SK-N-SH (cell line): ENCODE results near the gene PAFAH1B2. TPM values are rescaled to one million over a fixed set of nuclear protein-coding genes. Genes with fewer than 3 reads are reported as not detected.

Source experiments
- CTCF ChIA-PET: fragments of 300-600, 350-600 bp; formaldehyde crosslinking; extraction: SDS; loops from one replicate; lab custom pipeline; 2021; lab: Yijun Ruan, JAX
- POLR2A ChIA-PET: fragments of 350-600 bp; sonication (Branson Sonifier 250); formaldehyde crosslinking; extraction: SDS; loops from one replicate; lab custom pipeline; 2020; ENCODE audit warnings: antibody characterized with exemption, inconsistent platforms; lab: Yijun Ruan, JAX
- DNase-seq: peaks from one replicate; pipeline ENCODE4 v3.0.0; 2012
- H2AFZ ChIP-seq: fragments of 200-600 bp; sonication (generic); 2 replicates; pipeline ENCODE4 v1.8.1; 2016; ENCODE audit warnings: antibody characterized with exemption, mild to moderate bottlenecking, low read depth
- H3F3A ChIP-seq: fragments of 200-600 bp; sonication (generic); replicated peaks from 2 replicates; pipeline ENCODE3; 2016; ENCODE audit warnings: antibody characterized with exemption, mild to moderate bottlenecking; ENCODE audit not compliant: insufficient read depth
- H3K27ac ChIP-seq, 2 experiments: fragments of 200-500 bp in 1 of 2; fragments of 200-600 bp in 1 of 2; sonication (Bioruptor generic) in 1 of 2; sonication (generic), shearing (Covaris generic) in 1 of 2; 2 replicates each; pipeline versions ENCODE4 v1.5.1 to v1.6.1; 2014 to 2016; ENCODE audit warnings: low read depth in 2 of 2, inconsistent platforms in 1 of 2, low read length in 1 of 2, mild to moderate bottlenecking in 1 of 2, mixed read lengths in 1 of 2
- H3K27me3 ChIP-seq: fragments of 200-600 bp; sonication (generic), shearing (Covaris generic); 2 replicates; pipeline ENCODE4 v1.6.1; 2016; ENCODE audit warnings: mixed run types; ENCODE audit not compliant: insufficient read depth
- H3K36me3 ChIP-seq, 2 experiments: fragments of 200-500 bp in 1 of 2; fragments of 200-600 bp in 1 of 2; sonication (Bioruptor generic) in 1 of 2; sonication (generic) in 1 of 2; replicated peaks in 1 of 2; 2 replicates each; pipeline versions ENCODE3 to v1.5.1; 2014 to 2016; ENCODE audit warnings: low read length in 1 of 2, mild to moderate bottlenecking in 1 of 2; ENCODE audit not compliant: insufficient read depth in 2 of 2, control insufficient read depth in 1 of 2
- H3K4me1 ChIP-seq, 2 experiments: fragments of 200-500 bp in 1 of 2; fragments of 200-600 bp in 1 of 2; sonication (Bioruptor generic) in 1 of 2; sonication (generic), shearing (Covaris generic) in 1 of 2; 2 replicates each; pipeline versions ENCODE4 v1.5.1 to v1.6.1; 2014 to 2016; ENCODE audit warnings: low read depth in 1 of 2, low read length in 1 of 2, mixed run types in 1 of 2; ENCODE audit not compliant: insufficient read depth in 2 of 2, control insufficient read depth in 1 of 2
- H3K4me2 ChIP-seq: fragments of 200-600 bp; sonication (generic), shearing (Covaris generic); 2 replicates; pipeline ENCODE4 v1.6.1; 2017; ENCODE audit warnings: mixed run types
- H3K4me3 ChIP-seq, 2 experiments: fragments of 200-500 bp in 1 of 2; fragments of 200-600 bp in 1 of 2; sonication (Bioruptor generic) in 1 of 2; sonication (generic), shearing (Covaris generic) in 1 of 2; 2 replicates each; pipeline versions ENCODE4 v1.5.1 to v1.8.1; 2014 to 2016; ENCODE audit warnings: low read depth in 2 of 2, inconsistent platforms in 1 of 2, low read length in 1 of 2, mild to moderate bottlenecking in 1 of 2, mixed read lengths in 1 of 2, moderate library complexity in 1 of 2
- H3K79me2 ChIP-seq: fragments of 200-600 bp; sonication (generic); 2 replicates; pipeline ENCODE4 v1.8.1; 2017; ENCODE audit warnings: mild to moderate bottlenecking; ENCODE audit not compliant: insufficient read depth
- H3K9ac ChIP-seq: fragments of 200-600 bp; sonication (generic); 2 replicates; pipeline ENCODE4 v1.6.1; 2017; ENCODE audit warnings: mixed run types
- H3K9me2 ChIP-seq: fragments of 200-600 bp; sonication (generic); 2 replicates; pipeline ENCODE4 v1.6.1; 2017; ENCODE audit warnings: mixed run types
- H3K9me3 ChIP-seq: fragments of 200-600 bp; sonication (generic); 2 replicates; pipeline ENCODE4 v1.6.1; 2017; ENCODE audit warnings: mixed run types, mild to moderate bottlenecking, moderate library complexity
- H4K20me1 ChIP-seq: fragments of 200-600 bp; sonication (generic); 2 replicates; pipeline ENCODE4 v1.6.1; 2017; ENCODE audit warnings: mild to moderate bottlenecking, mixed run types; ENCODE audit not compliant: insufficient read depth
- EZH2phosphoT487 ChIP-seq: fragments of 200-600 bp; sonication (generic); IDR thresholded peaks from 2 replicates; pipeline ENCODE4 v1.6.1; 2017; ENCODE audit warnings: low read depth, mixed run types, mild to moderate bottlenecking, antibody characterized with exemption, moderate library complexity, borderline replicate concordance
- FOSL2 ChIP-seq: IDR thresholded peaks from 2 replicates; pipeline ENCODE4 v1.4.0; 2012; ENCODE audit warnings: low read depth, mild to moderate bottlenecking, moderate library complexity, borderline replicate concordance
- GATA2 ChIP-seq: sonication (generic); formaldehyde crosslinking; IDR thresholded peaks from 2 replicates; pipeline ENCODE4 v1.5.0; 2020; ENCODE audit warnings: mild to moderate bottlenecking, missing genetic modification reagents
- IRF3 ChIP-seq: fragments of 150-350 bp; IDR thresholded peaks from 2 replicates; pipeline ENCODE4 v1.6.1; 2016; ENCODE audit warnings: mild to moderate bottlenecking, low read depth, low read length
- JUND ChIP-seq: IDR thresholded peaks from 2 replicates; pipeline ENCODE4 v1.4.0; 2012
- RCOR1 ChIP-seq: fragments of 150-350 bp; IDR thresholded peaks from 2 replicates; pipeline ENCODE4 v1.6.1; 2017; ENCODE audit warnings: antibody characterized with exemption, low read length
- REST ChIP-seq: IDR thresholded peaks from 2 replicates; pipeline ENCODE4 v1.6.1; 2012; ENCODE audit warnings: mild to moderate bottlenecking, low read depth, low read length, moderate library complexity
- SMC3 ChIP-seq: IDR thresholded peaks from 2 replicates; pipeline ENCODE4 v1.6.1; 2012; ENCODE audit warnings: low read depth, low read length, improper control_type of control experiment
- TCF12 ChIP-seq: IDR thresholded peaks from 2 replicates; pipeline ENCODE4 v1.4.0; 2012
- TEAD4 ChIP-seq: IDR thresholded peaks from 2 replicates; pipeline ENCODE4 v1.4.0; 2012; ENCODE audit warnings: mild to moderate bottlenecking, borderline replicate concordance; ENCODE audit not compliant: insufficient read depth
- YY1 ChIP-seq: IDR thresholded peaks from 2 replicates; pipeline ENCODE4 v1.4.0; 2012; ENCODE audit warnings: low read depth, mild to moderate bottlenecking
- WGBS: methylation state at CpG from one replicate; pipeline ENCODE4 v1.1.6; 2017; ENCODE audit warnings: low lambda C conversion rate; 5-methylcytosine and 5-hydroxymethylcytosine counted together
- polyA plus RNA-seq, 3 experiments: library from polyadenylated mRNA; depleted of rRNA; stranded (reverse); fragments of >200 nt; gene quantifications; 2 replicates each; pipeline ENCODE4 v1.2.3, GENCODE V29; 2012

Gene PAFAH1B2
- polyA plus RNA-seq, 1 of the 3 experiments (the other 2 are of a cell fraction): 19.6 TPM

GRCh38 chr11:117143390-117143789 is 697 bp upstream of the PAFAH1B2 start:
- WGBS: 16% methylated on average over 5 of the region's 5 CpGs
- H3K27me3 ChIP-seq: no peaks in the 10 kb centered on the region
- no peaks in the 10 kb centered on the region for H3K9me2 ChIP-seq
- H3K27ac ChIP-seq: peak overlapping the region; percentile 82 to 88
- POLR2A ChIA-PET: interaction anchor here (0.6 to 2.2 kb wide), 6 partner anchors 23 to 360 kb away, joined by 3 to 9 read pairs (median 4); partner anchors contain the start of genes SIK3 and ZPR1
- peak overlapping the region; percentile 76 to 84 for H3K4me3 ChIP-seq
- peaks cover 6 to 31% of the 10 kb centered on the region in 2 experiments for H3K36me3 ChIP-seq
- H3K79me2 ChIP-seq: peaks cover 41% of the 10 kb centered on the region
- peak overlapping the region; percentile 93 for H2AFZ ChIP-seq
- H3K9ac ChIP-seq: peak overlapping the region; percentile 89
- CTCF ChIA-PET: interaction anchor here (1.0 to 2.6 kb wide), 5 partner anchors 29 to 355 kb away, joined by 3 to 8 read pairs (median 4); partner anchors contain the start of genes APOA5, PCSK7 and ZPR1
- H3K9me3 ChIP-seq: no peaks in the 10 kb centered on the region
- peak; percentile 59 for DNase-seq
- H3K4me1 ChIP-seq: peaks cover 0 to 8% of the 10 kb centered on the region in 2 experiments; a peak in 3 of 4 replicates
- H3K4me2 ChIP-seq: peak overlapping the region; percentile 92
- TF ChIP-seq IRF3 (no peak), YY1 (no peak), GATA2 (CRISPR knock-in tag) (no peak), RCOR1 (no peak), TEAD4 (no peak), FOSL2 (no peak), JUND (no peak), REST (no peak), SMC3 (no peak), EZH2phosphoT487 (no peak), TCF12 (no peak)
- H4K20me1 ChIP-seq: peaks cover 38% of the 10 kb centered on the region
- H3F3A ChIP-seq: peaks cover 18% of the 10 kb centered on the region
